GM23338 (cell line): ENCODE data around the gene EPX. TPM values are rescaled to one million over a fixed set of nuclear protein-coding genes. Genes with fewer than 3 reads are reported as not detected.
A peak's percentile ranks its signal among the peaks of the same experiment; 100 is the strongest.

Experiments used
- ATAC-seq: fragments of 200-7000 bp; cut with Tn5 transposase; 3 replicates; pipeline ENCODE4 v1.9.1; 2020
- DNase-seq: peaks from one replicate; pipeline ENCODE4 v3.0.0-alpha.2; 2015; ENCODE audit warnings: low spot score
- H2AFZ ChIP-seq: fragments of 200-600 bp; sonication (generic); 2 replicates; pipeline ENCODE4 v1.8.0; 2016; ENCODE audit warnings: antibody characterized with exemption, mild to moderate bottlenecking, moderate library complexity
- H3F3A ChIP-seq: fragments of 200-600 bp; sonication (generic); replicated peaks from 2 replicates; pipeline ENCODE4 v1.8.0; 2017; ENCODE audit warnings: antibody characterized with exemption, mixed run types, low read depth
- H3K27ac ChIP-seq: fragments of 200-600 bp; sonication (generic); 2 replicates; pipeline ENCODE4 v1.6.1; 2016; ENCODE audit warnings: low read depth
- H3K27me3 ChIP-seq: fragments of 200-600 bp; sonication (generic); 2 replicates; pipeline ENCODE4 v1.8.0; 2016; ENCODE audit warnings: mild to moderate bottlenecking, mixed run types, moderate library complexity; ENCODE audit not compliant: insufficient read depth
- H3K36me3 ChIP-seq: fragments of 200-600 bp; sonication (generic); 2 replicates; pipeline ENCODE4 v1.8.0; 2016; ENCODE audit warnings: mild to moderate bottlenecking; ENCODE audit not compliant: insufficient read depth
- H3K4me1 ChIP-seq: fragments of 200-600 bp; sonication (generic); 2 replicates; pipeline ENCODE4 v1.8.0; 2016; ENCODE audit warnings: mild to moderate bottlenecking, moderate library complexity; ENCODE audit not compliant: insufficient read depth
- H3K4me2 ChIP-seq: fragments of 200-600 bp; sonication (generic); 2 replicates; pipeline ENCODE4 v1.7.1; 2017; ENCODE audit warnings: mixed run types
- H3K4me3 ChIP-seq: fragments of 200-600 bp; sonication (generic); 2 replicates; pipeline ENCODE4 v1.6.1; 2016; ENCODE audit warnings: mixed run types
- H3K79me2 ChIP-seq: fragments of 200-600 bp; sonication (generic); replicated peaks from 2 replicates; pipeline ENCODE4 v1.8.0; 2017; ENCODE audit warnings: mild to moderate bottlenecking; ENCODE audit not compliant: insufficient read depth
- H3K9me2 ChIP-seq: fragments of 200-600 bp; sonication (generic); 2 replicates; pipeline ENCODE4 v1.8.0; 2017; ENCODE audit not compliant: insufficient read depth
- H4K20me1 ChIP-seq: fragments of 200-600 bp; sonication (generic); replicated peaks from 2 replicates; pipeline ENCODE4 v1.8.0; 2017; ENCODE audit warnings: mild to moderate bottlenecking; ENCODE audit not compliant: insufficient read depth
- H3K27ac Mint-ChIP-seq: 2 replicates; pipeline ENCODE4 v1.8.0; 2020; ENCODE audit warnings: inconsistent platforms, mild to moderate bottlenecking, moderate library complexity, mixed read lengths
- H3K27me3 Mint-ChIP-seq: 3 replicates; pipeline ENCODE4 v1.8.0; 2022; ENCODE audit warnings: low read depth, mild to moderate bottlenecking, moderate library complexity, mixed read lengths, inconsistent platforms; ENCODE audit not compliant: insufficient read depth, poor library complexity
- H3K36me3 Mint-ChIP-seq: 3 replicates; pipeline ENCODE4 v1.8.0; 2021; ENCODE audit warnings: low read depth, mild to moderate bottlenecking, inconsistent platforms, moderate library complexity, mixed read lengths
- H3K4me1 Mint-ChIP-seq: 3 replicates; pipeline ENCODE4 v1.8.0; 2020; ENCODE audit warnings: mild to moderate bottlenecking, inconsistent platforms, mixed read lengths
- H3K4me3 Mint-ChIP-seq: 3 replicates; pipeline ENCODE4 v1.8.0; 2021; ENCODE audit warnings: moderate library complexity, mild to moderate bottlenecking, inconsistent platforms, mixed read lengths
- H3K9me3 Mint-ChIP-seq: 3 replicates; pipeline ENCODE4 v1.8.0; 2020; ENCODE audit warnings: moderate library complexity, mild to moderate bottlenecking, inconsistent platforms, mixed read lengths
- CTCF ChIP-seq, 2 experiments: fragments of 200-600 bp in 1 of 2; sonication (generic) in 1 of 2; conservative IDR thresholded peaks; 2 replicates each; pipeline versions ENCODE4 v1.5.1 to v1.6.1; 2016 to 2017; ENCODE audit warnings: antibody characterized with exemption in 2 of 2, low read depth in 2 of 2, mild to moderate bottlenecking in 2 of 2, moderate library complexity in 1 of 2
- EZH2phosphoT487 ChIP-seq: fragments of 200-600 bp; sonication (generic); IDR thresholded peaks from one replicate; pipeline ENCODE4 v1.8.1; 2018; ENCODE audit warnings: antibody characterized with exemption; ENCODE audit not compliant: unreplicated experiment
- REST ChIP-seq: IDR thresholded peaks from one replicate; pipeline ENCODE4 v1.6.1; 2018; ENCODE audit warnings: antibody characterized with exemption; ENCODE audit not compliant: unreplicated experiment
- ZNF331 ChIP-seq: fragments of 250-450 bp; sonication (Bioruptor Pico); IDR thresholded peaks from 2 replicates; pipeline ENCODE4 v1.5.0; 2020; ENCODE audit warnings: low read depth, mild to moderate bottlenecking, moderate library complexity
- ZNF462 ChIP-seq: fragments of 250-450 bp; sonication (Bioruptor Pico); IDR thresholded peaks from 2 replicates; pipeline ENCODE4 v1.5.0; 2020; ENCODE audit warnings: mild to moderate bottlenecking, moderate library complexity
- polyA plus RNA-seq: library from polyadenylated mRNA; unstranded; fragments of >200 nt; fragmentation: Nextera tagmentation; extraction: Ambion mirVana; gene quantifications from 2 replicates; pipeline ENCODE4 v1.2.1, GENCODE V29; 2016
- total RNA-seq: library from RNA; depleted of rRNA; stranded (reverse); fragments of >200 nt; shearing (Covaris generic); gene quantifications from 2 replicates; pipeline ENCODE4 v1.2.3, GENCODE V29; 2014

The EPX gene
- total and polyA plus RNA-seq, 2 experiments from 2014 or later: 0.10 TPM; not detected in 1

GRCh38 chr17:58187063-58187462, 5.5 kb upstream of the EPX start:
- H2AFZ ChIP-seq: no peak overlapping the region
- no peak overlapping the region for H3K4me3 ChIP-seq
- Mint-ChIP-seq H3K27me3 (peaks cover 10% of the 10 kb centered on the region), H3K36me3 (no peaks in the 10 kb centered on the region), H3K27ac (no peak overlapping the region), H3K9me3 (no peaks in the 10 kb centered on the region), H3K4me3 (no peak overlapping the region), H3K4me1 (peaks cover 8% of the 10 kb centered on the region; the same call in 2 of the 3 replicates)
- no peaks in the 10 kb centered on the region for H3K27me3 ChIP-seq
- H3K9me2 ChIP-seq: no peaks in the 10 kb centered on the region
- H4K20me1 ChIP-seq: no peaks in the 10 kb centered on the region
- ATAC-seq (no peak), DNase-seq (no peak)
- no peak overlapping the region for H3K4me2 ChIP-seq
- no peak overlapping the region for H3K27ac ChIP-seq
- H3F3A ChIP-seq: no peaks in the 10 kb centered on the region
- H3K79me2 ChIP-seq: no peaks in the 10 kb centered on the region
- TF ChIP-seq ZNF462 (CRISPR knock-in tag): no peak
- no peak for TF ChIP-seq CTCF (conservative IDR thresholded peaks at IDR 0.05; ENCODE audit: low read depth in 2 of 2)
- no peak for TF ChIP-seq ZNF331 (CRISPR knock-in tag)
- no peak for TF ChIP-seq EZH2phosphoT487
- H3K36me3 ChIP-seq: no peaks in the 10 kb centered on the region
- no peaks in the 10 kb centered on the region for H3K4me1 ChIP-seq

GRCh38 chr17:58187675-58188074, 4.9 kb upstream of the EPX start:
- H3K4me1 Mint-ChIP-seq: peaks cover 8% of the 10 kb centered on the region; the same call in 2 of the 3 replicates
- H3K27ac Mint-ChIP-seq: no peak overlapping the region

More at GRCh38 chr17:58187675-58188074, 4.9 kb upstream of the EPX start:
- Histone ChIP-seq H3K79me2 (no peaks in the 10 kb centered on the region), H3K27ac (no peak overlapping the region), H3F3A (no peaks in the 10 kb centered on the region), H3K36me3 (no peaks in the 10 kb centered on the region), H3K9me2 (no peaks in the 10 kb centered on the region), H3K27me3 (no peaks in the 10 kb centered on the region), H3K4me2 (no peak overlapping the region), H3K4me3 (no peak overlapping the region), H4K20me1 (no peaks in the 10 kb centered on the region), H2AFZ (no peak overlapping the region), H3K4me1 (no peaks in the 10 kb centered on the region)
- Mint-ChIP-seq H3K9me3 (no peaks in the 10 kb centered on the region), H3K27me3 (peaks cover 11% of the 10 kb centered on the region), H3K36me3 (no peaks in the 10 kb centered on the region), H3K4me3 (no peak overlapping the region)
- TF ChIP-seq CTCF (conservative IDR thresholded peaks at IDR 0.05; ENCODE audit: low read depth in 2 of 2): no peak
- TF ChIP-seq REST: peak; percentile 42
- no peak for DNase-seq
- no peak for ATAC-seq
